ENCODE data around the gene LEF1.

LEF1 gene

DNA sequence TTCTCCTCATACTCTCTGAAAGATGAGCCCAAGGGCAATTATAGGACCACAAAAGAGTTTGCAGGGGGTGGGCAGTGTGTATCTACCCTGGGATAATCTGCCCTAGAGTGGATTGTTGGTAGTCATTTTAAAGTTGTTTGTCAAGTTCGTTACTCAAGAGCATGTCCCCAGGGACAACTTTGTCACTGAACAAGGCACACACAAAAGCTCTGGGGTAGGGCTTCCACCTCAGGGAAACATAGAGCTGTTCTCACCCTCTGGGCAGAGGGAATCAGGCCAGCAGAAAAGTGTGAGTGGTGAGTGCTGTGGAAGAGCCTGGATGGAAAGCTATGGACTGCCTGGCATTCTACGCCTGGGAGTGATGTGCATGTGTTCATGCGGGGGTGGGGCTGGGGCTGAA is 23.3 kb upstream of the LEF1 start:
- DNase-seq (ENCODE audit: low spot score): no peak
- Mint-ChIP-seq H3K27me3 (ENCODE audit: low read depth) (peaks cover 3% of the 10 kb centered on the region), H3K9me3 (no peaks in the 10 kb centered on the region), H3K36me3 (ENCODE audit: low read depth) (no peaks in the 10 kb centered on the region), H3K4me1 (ENCODE audit: low read depth) (peaks cover 4% of the 10 kb centered on the region), H3K4me3 (no peak overlapping the region), H3K27ac (no peak overlapping the region)

DNA sequence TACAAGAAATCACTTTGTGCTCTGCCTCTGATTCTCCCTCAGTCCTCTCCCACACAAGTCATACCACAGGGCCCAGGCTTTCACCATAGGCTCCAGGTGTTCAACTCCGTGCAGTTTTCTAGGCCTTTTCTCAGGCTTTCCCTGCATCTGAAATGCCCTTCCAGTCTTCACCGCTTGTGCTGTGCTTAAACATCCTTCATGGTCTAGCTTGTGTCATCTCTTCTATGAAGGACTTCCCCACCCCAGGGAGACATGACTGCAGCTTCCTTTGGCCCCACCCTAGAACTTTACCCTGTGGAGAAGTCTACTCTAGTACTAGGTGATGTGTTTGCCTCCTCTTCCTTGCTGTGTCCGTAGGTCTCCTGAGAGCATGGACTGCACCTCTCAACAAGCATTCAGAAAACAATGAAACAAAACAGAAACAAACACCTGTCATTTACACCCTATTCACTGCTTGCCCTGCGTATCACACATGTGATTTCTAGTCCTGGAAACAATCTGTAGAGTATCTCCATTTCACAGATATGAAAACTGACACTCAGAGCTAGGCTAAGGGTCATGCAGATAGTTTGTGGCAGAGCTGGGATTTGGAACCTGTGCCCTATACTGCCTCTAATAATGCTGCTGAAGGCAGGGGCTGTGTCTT is 22.7 kb upstream of the LEF1 start:
- H3K27ac Mint-ChIP-seq: no peak overlapping the region
- H3K36me3 Mint-ChIP-seq (ENCODE audit: low read depth): no peaks in the 10 kb centered on the region
- H3K4me1 Mint-ChIP-seq (ENCODE audit: low read depth): peaks cover 4% of the 10 kb centered on the region
- H3K9me3 Mint-ChIP-seq: no peaks in the 10 kb centered on the region
- no peak overlapping the region for H3K4me3 Mint-ChIP-seq
- H3K27me3 Mint-ChIP-seq (ENCODE audit: low read depth): peaks cover 3% of the 10 kb centered on the region
- DNase-seq (ENCODE audit: low spot score): no peak

DNA sequence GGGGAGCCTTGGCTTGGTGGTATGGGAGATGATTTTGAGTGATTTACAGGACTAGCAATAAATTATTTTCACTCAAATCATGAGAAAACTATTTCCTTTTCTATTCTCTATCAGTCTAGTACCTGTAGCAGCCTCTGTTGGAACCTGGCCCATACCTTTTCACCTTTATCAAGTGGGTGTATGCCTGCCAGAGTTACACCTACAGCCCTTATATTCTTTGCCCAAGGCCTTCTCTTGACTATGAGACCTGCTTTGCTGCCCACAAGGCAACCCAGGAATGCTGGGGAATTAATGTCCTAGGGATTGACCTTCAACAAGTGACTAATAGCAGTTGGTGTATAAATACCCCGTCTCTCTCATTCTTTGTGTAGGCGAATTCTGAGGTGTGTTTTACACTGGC is 20.0 kb upstream of the LEF1 start:
- DNase-seq (ENCODE audit: low spot score): no peak
- H3K27me3 Mint-ChIP-seq (ENCODE audit: low read depth): peaks cover 5% of the 10 kb centered on the region
- H3K9me3 Mint-ChIP-seq: no peaks in the 10 kb centered on the region
- no peak overlapping the region for H3K27ac Mint-ChIP-seq
- peaks cover 4% of the 10 kb centered on the region for H3K4me1 Mint-ChIP-seq (ENCODE audit: low read depth)
- H3K4me3 Mint-ChIP-seq: no peak overlapping the region
- no peaks in the 10 kb centered on the region for H3K36me3 Mint-ChIP-seq (ENCODE audit: low read depth)

DNA sequence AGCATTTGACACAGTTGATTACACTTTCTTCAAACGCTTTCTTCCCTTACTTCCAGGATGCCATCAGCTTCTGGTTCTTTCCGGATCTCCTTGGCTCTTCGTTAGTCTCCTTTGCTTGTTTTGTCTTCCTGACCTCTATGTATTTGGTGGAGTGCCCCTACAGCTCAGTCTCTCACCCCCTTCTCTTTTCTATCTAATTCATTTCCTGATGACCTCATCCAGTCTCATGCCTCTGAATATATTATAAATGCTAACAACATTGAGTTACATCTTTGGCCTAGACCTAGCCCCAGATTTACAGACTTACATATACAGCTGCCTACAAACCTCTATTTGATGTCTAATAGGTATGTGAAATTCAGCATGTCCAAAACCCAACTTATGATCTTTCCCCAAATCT is 16.5 kb upstream of the LEF1 start:
- Mint-ChIP-seq H3K9me3 (no peaks in the 10 kb centered on the region), H3K4me1 (ENCODE audit: low read depth) (peaks cover 3% of the 10 kb centered on the region), H3K27ac (no peak overlapping the region), H3K36me3 (ENCODE audit: low read depth) (no peaks in the 10 kb centered on the region), H3K4me3 (no peak overlapping the region), H3K27me3 (ENCODE audit: low read depth) (peaks cover 6% of the 10 kb centered on the region)
- DNase-seq (ENCODE audit: low spot score): no peak

DNA sequence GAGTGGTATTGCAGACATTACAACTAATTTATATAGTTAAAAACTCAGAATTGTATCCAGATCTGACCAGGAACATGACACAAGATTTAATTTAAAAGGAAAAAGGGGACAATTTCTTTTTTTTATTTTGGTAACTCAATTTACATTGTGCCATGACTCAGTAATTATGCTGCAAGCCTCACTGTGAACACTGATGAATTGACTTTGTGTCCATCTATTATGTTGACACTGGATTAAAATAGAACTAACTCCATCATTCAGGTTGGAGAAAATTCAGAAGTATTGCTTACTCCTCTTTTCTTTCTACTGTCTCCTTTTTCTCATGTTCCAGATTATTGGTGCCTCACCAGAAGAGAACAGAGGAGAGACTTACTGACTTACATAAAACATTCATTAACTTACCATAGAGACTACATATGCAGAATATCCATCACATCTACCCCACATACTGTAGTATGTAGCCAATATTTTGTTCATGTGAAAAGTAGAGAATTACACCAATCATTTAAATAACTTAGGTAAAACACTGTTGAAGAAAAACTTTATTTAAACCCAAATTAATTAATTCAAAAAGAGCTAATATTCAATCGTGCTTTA is 15.8 kb upstream of the LEF1 start:
- H3K9me3 Mint-ChIP-seq: no peaks in the 10 kb centered on the region
- H3K27me3 Mint-ChIP-seq (ENCODE audit: low read depth): peaks cover 8% of the 10 kb centered on the region
- H3K4me3 Mint-ChIP-seq: no peak overlapping the region
- DNase-seq (ENCODE audit: low spot score): no peak
- H3K27ac Mint-ChIP-seq: no peak overlapping the region
- H3K4me1 Mint-ChIP-seq (ENCODE audit: low read depth): peaks cover 3% of the 10 kb centered on the region
- no peaks in the 10 kb centered on the region for H3K36me3 Mint-ChIP-seq (ENCODE audit: low read depth)

- no peaks in the 10 kb centered on the region for H3K36me3 Mint-ChIP-seq (ENCODE audit: low read depth)
- DNase-seq (ENCODE audit: low spot score): no peak
These were observed 13.0 kb upstream of the LEF1 start for GRCh38 chr4:108181704-108182103.

GRCh38 chr4:108180513-108180912 is 11.8 kb upstream of the LEF1 start:
- Mint-ChIP-seq H3K4me1 (ENCODE audit: low read depth) (peaks cover 6% of the 10 kb centered on the region), H3K36me3 (ENCODE audit: low read depth) (no peaks in the 10 kb centered on the region), H3K27ac (no peak overlapping the region), H3K9me3 (no peaks in the 10 kb centered on the region), H3K27me3 (ENCODE audit: low read depth) (peaks cover 8% of the 10 kb centered on the region), H3K4me3 (no peak overlapping the region)
- no peak for DNase-seq (ENCODE audit: low spot score)

More at GRCh38 chr4:108181704-108182103, 13.0 kb upstream of the LEF1 start:
- peaks cover 8% of the 10 kb centered on the region for H3K27me3 Mint-ChIP-seq (ENCODE audit: low read depth)
- H3K4me3 Mint-ChIP-seq: no peak overlapping the region
- peaks cover 3% of the 10 kb centered on the region for H3K4me1 Mint-ChIP-seq (ENCODE audit: low read depth)
- no peak overlapping the region for H3K27ac Mint-ChIP-seq
- no peaks in the 10 kb centered on the region for H3K9me3 Mint-ChIP-seq

DNA sequence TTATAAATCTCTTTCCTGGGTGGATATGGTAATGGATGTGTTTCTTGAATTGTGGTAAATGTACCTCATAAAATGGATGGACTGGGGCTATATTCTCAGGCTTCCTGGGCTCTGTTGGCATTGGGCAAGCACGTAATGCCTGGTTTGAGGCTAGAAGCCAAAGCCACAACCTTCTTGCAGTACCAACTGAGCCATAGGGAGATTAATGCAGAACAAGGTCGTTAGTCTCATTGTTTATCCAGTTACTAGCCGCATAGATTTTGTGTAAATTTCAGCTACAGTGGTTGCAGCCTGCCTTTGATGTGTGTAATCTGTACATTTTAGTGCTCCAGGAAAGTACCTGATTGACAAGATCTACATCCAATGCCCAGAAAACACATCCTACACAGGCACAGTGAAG is 7.2 kb upstream of the LEF1 start:
- peaks cover 17% of the 10 kb centered on the region for H3K27me3 Mint-ChIP-seq (ENCODE audit: low read depth)
- DNase-seq (ENCODE audit: low spot score): no peak
- no peaks in the 10 kb centered on the region for H3K9me3 Mint-ChIP-seq
- no peak overlapping the region for H3K4me3 Mint-ChIP-seq
- no peak overlapping the region for H3K27ac Mint-ChIP-seq
- H3K36me3 Mint-ChIP-seq (ENCODE audit: low read depth): no peaks in the 10 kb centered on the region
- H3K4me1 Mint-ChIP-seq (ENCODE audit: low read depth): peaks cover 29% of the 10 kb centered on the region

- H3K27me3 Mint-ChIP-seq (ENCODE audit: low read depth): peaks cover 23% of the 10 kb centered on the region
- DNase-seq (ENCODE audit: low spot score): no peak
- H3K36me3 Mint-ChIP-seq (ENCODE audit: low read depth): no peaks in the 10 kb centered on the region
- H3K4me3 Mint-ChIP-seq: no peak overlapping the region
- no peak overlapping the region for H3K27ac Mint-ChIP-seq
- no peaks in the 10 kb centered on the region for H3K9me3 Mint-ChIP-seq
- H3K4me1 Mint-ChIP-seq (ENCODE audit: low read depth): peaks cover 37% of the 10 kb centered on the region
These were observed 6.1 kb upstream of the LEF1 start for GRCh38 chr4:108174856-108175255.

GRCh38 chr4:108173599-108174057 is 4.9 kb upstream of the LEF1 start:
- H3K4me1 Mint-ChIP-seq (ENCODE audit: low read depth): peaks cover 45% of the 10 kb centered on the region
- H3K9me3 Mint-ChIP-seq: no peaks in the 10 kb centered on the region
- peaks cover 2% of the 10 kb centered on the region for H3K36me3 Mint-ChIP-seq (ENCODE audit: low read depth)
- H3K27me3 Mint-ChIP-seq (ENCODE audit: low read depth): peaks cover 34% of the 10 kb centered on the region
- peak overlapping the region; percentile 93 for H3K4me3 Mint-ChIP-seq
- DNase-seq (ENCODE audit: low spot score): no peak
- H3K27ac Mint-ChIP-seq: peak overlapping the region; percentile 83

- H3K9me3 Mint-ChIP-seq: no peaks in the 10 kb centered on the region
- H3K27ac Mint-ChIP-seq: peak overlapping the region; percentile 83
- H3K4me1 Mint-ChIP-seq (ENCODE audit: low read depth): peaks cover 45% of the 10 kb centered on the region
- peaks cover 2% of the 10 kb centered on the region for H3K36me3 Mint-ChIP-seq (ENCODE audit: low read depth)
- peak; percentile 63 for DNase-seq (ENCODE audit: low spot score)
- peak overlapping the region; percentile 93 for H3K4me3 Mint-ChIP-seq
- H3K27me3 Mint-ChIP-seq (ENCODE audit: low read depth): peaks cover 34% of the 10 kb centered on the region
These were observed 4.2 kb upstream of the LEF1 start for GRCh38 chr4:108172753-108173598.

DNA sequence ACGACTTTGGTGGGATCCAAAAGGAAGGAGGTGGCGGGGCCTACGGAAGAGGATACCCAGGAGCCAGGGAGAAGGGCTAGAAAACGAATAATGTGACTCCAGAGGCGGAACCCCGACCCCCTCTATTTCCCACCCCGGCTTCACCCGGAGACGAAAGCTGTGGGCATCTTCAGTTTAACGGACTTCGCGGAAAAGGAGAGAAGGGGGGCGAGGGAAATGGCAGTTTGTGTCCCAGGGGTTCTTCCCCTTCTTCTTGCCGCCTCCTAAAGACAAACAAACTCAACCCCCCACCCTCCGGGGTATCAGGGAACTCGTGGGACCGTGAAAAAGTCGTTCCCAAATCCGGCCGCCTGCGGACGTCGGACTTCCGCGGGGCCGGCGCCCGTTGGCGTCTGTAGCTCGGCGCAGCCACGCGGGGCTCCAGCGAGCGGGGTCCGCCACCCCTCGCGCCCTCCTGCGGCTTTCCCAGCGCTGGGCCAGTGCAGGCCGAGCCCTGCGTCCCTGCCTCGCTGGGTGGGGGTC is 3.6 kb upstream of the LEF1 start:
- Mint-ChIP-seq H3K4me1 (ENCODE audit: low read depth) (peaks cover 45% of the 10 kb centered on the region), H3K9me3 (no peaks in the 10 kb centered on the region), H3K36me3 (ENCODE audit: low read depth) (peaks cover 2% of the 10 kb centered on the region), H3K27ac (peak overlapping the region; percentile 44), H3K27me3 (ENCODE audit: low read depth) (peaks cover 34% of the 10 kb centered on the region), H3K4me3 (peak overlapping the region; percentile 87)
- DNase-seq (ENCODE audit: low spot score): no peak

DNA sequence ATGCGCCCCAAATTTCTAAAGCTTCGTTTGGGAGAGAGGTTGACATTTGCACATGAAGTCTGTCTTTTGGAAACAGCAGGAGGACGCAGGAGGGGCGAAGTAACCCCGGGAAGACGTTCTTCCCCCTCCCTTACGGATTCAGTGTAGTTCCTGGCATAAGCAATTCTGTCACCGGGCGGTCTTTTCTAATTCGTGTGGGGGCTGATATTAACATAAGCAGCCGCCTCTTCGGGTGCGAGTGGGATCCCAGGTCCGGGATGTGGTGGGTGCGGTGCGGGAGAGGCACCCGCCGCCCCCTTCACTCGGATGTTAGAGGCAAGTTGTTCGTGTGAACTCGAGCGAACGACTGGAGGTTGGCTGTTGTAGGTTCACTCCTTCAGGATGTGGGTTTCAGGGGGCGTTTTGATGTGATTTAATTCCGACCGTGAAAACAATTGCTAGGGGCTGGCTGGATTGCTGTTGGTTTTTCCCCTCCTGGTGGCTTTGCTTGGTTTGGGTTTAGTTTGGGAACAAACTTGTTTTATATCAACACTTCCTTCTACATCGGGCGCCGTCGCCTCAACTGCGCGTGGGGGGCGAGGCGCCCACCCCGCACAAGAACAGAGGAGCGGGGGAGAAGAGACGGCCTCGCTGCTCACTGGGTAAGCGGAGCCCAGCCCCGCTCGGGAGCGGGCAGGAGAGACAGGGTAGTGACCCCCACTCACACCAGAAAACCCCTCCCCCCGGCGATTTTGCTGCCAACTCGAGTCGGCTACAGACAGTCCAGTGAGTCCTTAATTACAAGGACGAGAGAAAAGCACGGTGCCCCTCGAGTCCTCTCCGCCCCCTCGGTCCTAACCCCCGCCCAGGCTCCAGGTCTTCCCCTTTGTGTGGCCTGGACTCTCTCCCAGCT is 2.9 kb upstream of the LEF1 start:
- Mint-ChIP-seq H3K36me3 (ENCODE audit: low read depth) (peaks cover 2% of the 10 kb centered on the region), H3K4me1 (ENCODE audit: low read depth) (peaks cover 45% of the 10 kb centered on the region), H3K9me3 (no peaks in the 10 kb centered on the region), H3K27me3 (ENCODE audit: low read depth) (peaks cover 34% of the 10 kb centered on the region), H3K4me3 (peak overlapping the region; percentile 87), H3K27ac (peak overlapping the region; percentile 51)
- DNase-seq (ENCODE audit: low spot score): peak; percentile 57

All from T-helper 2 cell treated with Interferon-gamma antibody and Interleukin-4, amounts not matched to agents 5 μg/mL and 100 μg/mL, for 36 hours (primary cell).